Adrenal gland (tissue), 12 donors: ENCODE measurements around the gene VPS50. TPM values are rescaled to one million over a fixed set of nuclear protein-coding genes. Genes with fewer than 3 reads are reported as not detected.
A peak's percentile ranks its signal among the peaks of the same experiment; 100 is the strongest.

Experiments
- DNase-seq, 7 donors: peaks; one replicate each; pipeline ENCODE4 v3.0.0-alpha.2; 2019 to 2020
- H3K27ac ChIP-seq, 5 donors: fragments of 200-600 bp; sonication (generic) in 4 of 5; 1 replicate in 3 of 5; 2 replicates in 2 of 5; pipeline versions ENCODE4 v1.5.1 to v1.8.0; 2016 to 2020; ENCODE audit warnings: mild to moderate bottlenecking in 1 of 5
- H3K27me3 ChIP-seq: fragments of 200-600 bp; 2 replicates; pipeline ENCODE4 v1.8.0; 2021
- H3K36me3 ChIP-seq, 2 donors: fragments of 200-600 bp; replicated peaks in 1 of 2; 1 replicate in 1 of 2; 2 replicates in 1 of 2; pipeline versions ENCODE4 v1.5.1 to v1.8.0; 2018 to 2022
- H3K4me1 ChIP-seq, 2 donors: fragments of 200-600 bp; replicated peaks in 1 of 2; 1 replicate in 1 of 2; 2 replicates in 1 of 2; pipeline versions ENCODE4 v1.5.1 to v1.8.0; 2018 to 2021
- H3K4me3 ChIP-seq, 4 donors: fragments of 200-600 bp; sonication (generic) in 3 of 4; one replicate each; pipeline ENCODE4 v1.5.1; 2016 to 2018
- H3K9me3 ChIP-seq, 3 donors: fragments of 200-600 bp; sonication (generic) in 1 of 3; replicated peaks in 1 of 3; 1 replicate in 2 of 3; 2 replicates in 1 of 3; pipeline versions ENCODE4 v1.5.1 to v1.8.0; 2016 to 2021
- CTCF ChIP-seq, 6 experiments: fragments of 450-650 bp in 4 of 6; fragments of 200-600 bp in 2 of 6; sonication (generic) in 1 of 6; IDR thresholded peaks; 1 replicate in 5 of 6; 2 replicates in 1 of 6; pipeline versions ENCODE4 v1.5.1 to v1.8.0; 2016 to 2021; ENCODE audit warnings: antibody characterized with exemption in 6 of 6, mild to moderate bottlenecking in 2 of 6, moderate library complexity in 1 of 6
- POLR2A ChIP-seq, 2 donors: fragments of 450-650 bp; IDR thresholded peaks; one replicate each; pipeline ENCODE4 v1.6.1; 2017; ENCODE audit warnings: antibody characterized with exemption in 2 of 2, mild to moderate bottlenecking in 2 of 2, moderate library complexity in 1 of 2
- WGBS, 4 donors: extraction: QIAGEN DNeasy Blood & Tissue Kit in 2 of 4; methylation state at CpG; one replicate each; pipeline versions ENCODE4 v1.1.5 to v1.1.7; 2013 to 2017; 5-methylcytosine and 5-hydroxymethylcytosine counted together
- intact Hi-C, 2 donors: fragments of 100-400 bp; cut with DNase I; formaldehyde crosslinking; loops; one replicate each; pipeline versions ENCODE4 v1.14.1 to v1.15.0; 2022 to 2023
- polyA plus RNA-seq, 3 donors: library from polyadenylated mRNA; stranded (reverse); fragments of 200-250 nt in 2 of 3; fragments of 350-450 nt in 1 of 3; fragmentation: Illumina TruSeq in 1 of 3; extraction: RNeasy Lipid Tissue Mini Kit (QIAGEN cat#74804) in 1 of 3; gene quantifications; one replicate each; pipeline ENCODE4 v1.2.3, GENCODE V29; 2013 to 2014
- total RNA-seq, 9 donors: library from RNA; depleted of rRNA in 4 of 9; stranded (reverse); fragments of >200 nt in 4 of 9; fragments of 120-200 nt in 1 of 9; fragmentation: NEBNext Ultra II Directional in 1 of 9; extraction: Animal tissue kit (Norgen Biotek cat#: 25700) in 1 of 9; gene quantifications; one replicate each; pipeline versions ENCODE4 v1.1.0 to v1.2.4, GENCODE V29; 2013 to 2023
- donor health status: healthy with polysubstance abuse.
- donor health status: Bipolar disorder and iron deficiency.
- donor health status: DM: yes; HTN: yes; CAD: no.
- donor health status: DM: no; HTN: no; CAD: no.
- donor health status: DM: no; HTN: no; CAD: no.
- donor health status: DM: yes; HTN: yes; CAD: no.

Gene VPS50
- total and polyA plus RNA-seq, 12 donors, result 6.9 to 60.6 (median 24.0) TPM

GRCh38 chr7:93249491-93250148 lies 17.5 kb downstream of the VPS50 start:
- H3K27me3 ChIP-seq, result no peaks in the 10 kb centered on the region
- H3K4me3 ChIP-seq, result no peak overlapping the region
- DNase-seq, result peak in 6 of 7 donors; percentile 15 to 53 (median 35)
- no peaks in the 10 kb centered on the region for H3K36me3 ChIP-seq
- intact Hi-C loops, result loop anchor here in 1 of 2 donors (10.0 kb wide), 1 partner anchor 125 kb away; no protein-coding TSS in a partner anchor
- WGBS, 4 donors, result 36 to 41% (median 39%) methylated on average over 5 of the region's 5 CpGs
- H3K9me3 ChIP-seq, result no peaks in the 10 kb centered on the region
- peaks cover 0 to 14% of the 10 kb centered on the region in 2 donors for H3K4me1 ChIP-seq
- no peak overlapping the region for H3K27ac ChIP-seq
- TF ChIP-seq POLR2A (IDR thresholded peaks at IDR 0.05) (no peak), CTCF (IDR thresholded peaks at IDR 0.05) (no peak)

- Histone ChIP-seq H3K36me3 (no peaks in the 10 kb centered on the region), H3K4me3 (no peak overlapping the region), H3K9me3 (no peaks in the 10 kb centered on the region), H3K27ac (no peak overlapping the region), H3K4me1 (no peaks in the 10 kb centered on the region), H3K27me3 (no peaks in the 10 kb centered on the region)
- no peak for TF ChIP-seq POLR2A (IDR thresholded peaks at IDR 0.05)
- TF ChIP-seq CTCF (IDR thresholded peaks at IDR 0.05), result no peak
- DNase-seq, result no peak
- intact Hi-C loops, result no loop called here
These were observed 26.5 kb downstream of the VPS50 start for GRCh38 chr7:93258661-93259060.

GRCh38 chr7:93262535-93262934 lies 30.4 kb downstream of the VPS50 start:
- no peak overlapping the region for H3K4me3 ChIP-seq
- WGBS, 4 donors, result 86 to 96% (median 92%) methylated on average over 1 of the region's 1 CpG
- H3K9me3 ChIP-seq, result no peaks in the 10 kb centered on the region
- no peaks in the 10 kb centered on the region for H3K27me3 ChIP-seq
- H3K36me3 ChIP-seq, result no peaks in the 10 kb centered on the region
- TF ChIP-seq CTCF (IDR thresholded peaks at IDR 0.05) (no peak), POLR2A (IDR thresholded peaks at IDR 0.05) (no peak)
- peaks cover 0 to 9% of the 10 kb centered on the region in 2 donors for H3K4me1 ChIP-seq
- DNase-seq, result no peak
- intact Hi-C loops, result no loop called here
- H3K27ac ChIP-seq, result no peak overlapping the region

GRCh38 chr7:93265220-93265619 lies 33.1 kb downstream of the VPS50 start:
- intact Hi-C loops, result no loop called here
- TF ChIP-seq POLR2A (IDR thresholded peaks at IDR 0.05), result no peak
- TF ChIP-seq CTCF (IDR thresholded peaks at IDR 0.05), result no peak

More at GRCh38 chr7:93265220-93265619, 33.1 kb downstream of the VPS50 start:
- no peaks in the 10 kb centered on the region for H3K9me3 ChIP-seq
- no peaks in the 10 kb centered on the region for H3K27me3 ChIP-seq
- H3K27ac ChIP-seq, result no peak overlapping the region
- H3K36me3 ChIP-seq, result no peaks in the 10 kb centered on the region
- peaks cover 0 to 10% of the 10 kb centered on the region in 2 donors for H3K4me1 ChIP-seq
- no peak overlapping the region for H3K4me3 ChIP-seq
- 91 to 94% (median 92%) methylated on average over 4 of the region's 4 CpGs for WGBS, 4 donors
- no peak for DNase-seq
